Measurements from ENCODE around the gene NUDT22. TPM values are rescaled to one million over a fixed set of nuclear protein-coding genes. Genes with fewer than 3 reads are reported as not detected.

Gene NUDT22
- total and polyA plus RNA-seq, 2 of the 4 experiments (the other 2 are of a cell fraction), result 21.3 to 44.6 TPM

DNA sequence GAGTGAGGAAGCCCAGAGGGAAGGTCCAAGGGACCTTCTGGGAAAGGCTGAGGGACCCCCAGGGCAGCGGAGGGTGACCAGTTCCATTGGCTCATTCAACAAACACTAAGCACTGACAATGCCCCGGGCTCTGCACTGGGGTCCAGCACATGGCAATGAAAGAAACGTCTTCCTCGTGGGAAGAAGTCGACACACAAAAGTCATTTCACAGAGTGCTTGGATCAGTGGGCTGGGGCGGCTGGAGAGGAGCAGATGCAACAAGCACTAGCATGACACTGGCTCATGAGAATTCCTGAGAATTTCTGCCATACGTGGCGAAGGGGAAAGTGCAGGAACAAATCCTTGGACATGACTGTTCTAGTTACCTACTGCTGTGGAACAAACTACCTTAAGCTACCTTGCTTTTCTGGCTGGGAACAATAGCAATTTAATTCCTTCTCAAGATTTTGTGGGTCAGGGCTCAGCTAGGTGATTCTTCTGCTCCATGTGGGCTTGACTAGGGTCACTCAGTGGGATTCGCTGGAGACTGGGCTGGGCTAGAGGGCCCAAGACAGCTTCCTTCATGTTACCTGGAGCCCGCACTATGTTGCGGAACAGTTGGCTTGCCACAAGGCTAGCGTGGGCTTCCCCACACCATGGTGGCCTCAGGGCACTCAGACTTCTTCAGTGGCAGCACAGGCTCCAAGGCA lies 47.0 kb upstream of the NUDT22 start:
- Histone ChIP-seq H3K4me2 (ENCODE audit: low read depth, low read length) (no peak overlapping the region), H2AK5ac (ENCODE audit: low read depth, low read length) (no peak overlapping the region), H3K14ac (replicated peaks; ENCODE audit: low read depth, low read length) (no peak overlapping the region), H3K27ac (ENCODE audit: insufficient read depth, low read length) (no peak overlapping the region), H3K9me1 (ENCODE audit: insufficient read depth, low read length) (peaks cover 15% of the 10 kb centered on the region; the same call in 1 of the 2 replicates), H2BK15ac (ENCODE audit: low read depth, low read length) (no peak overlapping the region), H3K18ac (ENCODE audit: low read depth, low read length) (no peak overlapping the region), H2BK120ac (ENCODE audit: low read depth, low read length) (no peak overlapping the region), H3K9ac (ENCODE audit: low read depth, low read length) (no peak overlapping the region), H3K9me3 (ENCODE audit: control insufficient read depth, insufficient read depth, low read length) (no peaks in the 10 kb centered on the region; the same call in 1 of the 2 replicates), H4K8ac (ENCODE audit: low read depth in 2 of 2, low read length in 2 of 2) (no peak overlapping the region), H4K5ac (ENCODE audit: low read depth, low read length) (no peak overlapping the region), H3K79me1 (ENCODE audit: low read depth in 1 of 2, low read length in 2 of 2) (peaks cover 11 to 41% of the 10 kb centered on the region in 2 experiments; a peak in 2 of 4 replicates), H3K23ac (ENCODE audit: low read depth, low read length) (no peak overlapping the region), H3K27me3 (ENCODE audit: control insufficient read depth, insufficient read depth, low read length) (no peaks in the 10 kb centered on the region), H3K4me3 (ENCODE audit: insufficient read depth, low read depth, low read length) (no peak overlapping the region), H4K91ac (ENCODE audit: insufficient read depth, low read depth, low read length) (no peak overlapping the region), H3K36me3 (ENCODE audit: control insufficient read depth, insufficient read depth, low read length) (no peaks in the 10 kb centered on the region), H2BK5ac (ENCODE audit: low read depth, low read length, poor library complexity, severe bottlenecking) (no peak overlapping the region), H2AK9ac (replicated peaks; ENCODE audit: low read depth, low read length, poor library complexity) (no peak overlapping the region), H3K56ac (ENCODE audit: extremely low read depth, insufficient read depth, low read length) (no peak overlapping the region), H2AFZ (replicated peaks; ENCODE audit: low read length, poor library complexity) (no peak overlapping the region), H3K4ac (ENCODE audit: low read depth, low read length) (no peak overlapping the region), H3K4me1 (ENCODE audit: control insufficient read depth, insufficient read depth, low read length) (peaks cover 7% of the 10 kb centered on the region; the same call in 1 of the 2 replicates), H2BK20ac (ENCODE audit: low read depth, low read length) (no peak overlapping the region), H4K20me1 (ENCODE audit: insufficient read depth, low read length) (no peaks in the 10 kb centered on the region; the same call in 1 of the 2 replicates)
- ChIA-PET POLR2A (ENCODE audit: unreplicated experiment) (no interaction called here), CTCF (no interaction called here)
- no peak for ATAC-seq (ENCODE audit: low read depth)
- TF ChIP-seq CEBPB (IDR thresholded peaks at IDR 0.05; ENCODE audit: low read depth, low read length), result no peak
- no peak for TF ChIP-seq NFE2L2 (IDR thresholded peaks at IDR 0.05; ENCODE audit: low read depth, low read length)
- TF ChIP-seq MAFK (IDR thresholded peaks at IDR 0.05; ENCODE audit: low read depth, low read length), result no peak
- TF ChIP-seq CHD1 (IDR thresholded peaks at IDR 0.05; ENCODE audit: low read depth, low read length), result no peak
- TF ChIP-seq SMC3 (IDR thresholded peaks at IDR 0.05; ENCODE audit: low read depth, low read length), result no peak
- TF ChIP-seq, protein P1, sequence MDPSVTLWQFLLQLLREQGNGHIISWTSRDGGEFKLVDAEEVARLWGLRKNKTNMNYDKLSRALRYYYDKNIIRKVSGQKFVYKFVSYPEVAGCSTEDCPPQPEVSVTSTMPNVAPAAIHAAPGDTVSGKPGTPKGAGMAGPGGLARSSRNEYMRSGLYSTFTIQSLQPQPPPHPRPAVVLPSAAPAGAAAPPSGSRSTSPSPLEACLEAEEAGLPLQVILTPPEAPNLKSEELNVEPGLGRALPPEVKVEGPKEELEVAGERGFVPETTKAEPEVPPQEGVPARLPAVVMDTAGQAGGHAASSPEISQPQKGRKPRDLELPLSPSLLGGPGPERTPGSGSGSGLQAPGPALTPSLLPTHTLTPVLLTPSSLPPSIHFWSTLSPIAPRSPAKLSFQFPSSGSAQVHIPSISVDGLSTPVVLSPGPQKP (IDR thresholded peaks at IDR 0.05; ENCODE audit: borderline replicate concordance, low read depth, low read length), result no peak
- in situ Hi-C loops (cut with MboI; ENCODE audit: low sequenced_read_pairs) (no loop called here), intact Hi-C loops (cut with micrococcal nuclease) (no loop called here), dilution Hi-C loops (cut with HindIII; ENCODE audit: low sequenced_read_pairs, unreplicated experiment) (no loop called here)
- BruUV-seq (replicated peaks), result no TSS peak
- WGBS, 2 experiments (ENCODE audit: extremely low coverage in 2 of 2, insufficient read length in 1 of 2), result 95% methylated on average over 9 of the region's 12 CpGs; no CpG with 5 or more reads in 1 of the 2 experiments
- no peak for DNase-seq

Data from IMR-90 (cell line).